ENCODE data around the gene PCK1.

PCK1 gene

DNA sequence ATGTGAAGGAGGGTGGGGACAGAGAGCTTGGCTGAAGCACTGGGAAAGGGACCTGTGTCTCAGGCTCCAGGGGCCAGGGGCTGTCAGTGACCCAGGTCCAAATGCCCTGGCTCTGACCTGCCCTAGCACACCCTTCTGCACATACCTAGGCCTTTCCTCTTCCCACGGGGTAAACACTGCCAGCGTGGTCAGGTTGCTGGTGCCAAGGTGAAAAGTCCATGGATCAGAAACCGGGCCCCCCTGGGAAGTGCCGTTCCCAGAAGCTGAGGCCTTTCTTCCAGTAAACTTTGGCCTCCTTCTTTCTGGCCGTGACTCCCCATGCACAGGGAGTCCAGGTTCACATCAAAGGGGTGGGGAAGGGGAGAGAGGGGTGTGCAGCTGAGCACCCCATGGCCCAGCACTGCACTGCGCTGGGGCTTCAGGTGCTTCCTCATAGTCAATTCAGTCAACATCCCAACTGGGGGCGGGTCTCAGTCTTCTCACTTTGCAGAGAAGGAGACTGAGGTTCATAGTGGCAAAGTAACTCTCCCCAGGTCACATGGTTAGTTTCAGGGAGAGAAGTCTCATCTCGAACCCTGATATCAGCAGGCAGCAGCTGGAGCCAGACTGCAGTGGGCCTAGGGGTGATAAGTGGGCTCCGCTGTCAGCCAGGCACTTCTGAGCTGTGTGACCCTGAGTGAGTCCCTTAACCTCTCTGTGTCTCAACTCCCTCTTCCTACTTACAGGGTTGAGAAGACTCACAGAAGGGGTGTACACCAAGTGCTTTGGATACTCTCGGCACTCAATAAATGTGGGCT is 17.0 kb downstream of the PCK1 start:
- DNase-seq: no peak

DNA sequence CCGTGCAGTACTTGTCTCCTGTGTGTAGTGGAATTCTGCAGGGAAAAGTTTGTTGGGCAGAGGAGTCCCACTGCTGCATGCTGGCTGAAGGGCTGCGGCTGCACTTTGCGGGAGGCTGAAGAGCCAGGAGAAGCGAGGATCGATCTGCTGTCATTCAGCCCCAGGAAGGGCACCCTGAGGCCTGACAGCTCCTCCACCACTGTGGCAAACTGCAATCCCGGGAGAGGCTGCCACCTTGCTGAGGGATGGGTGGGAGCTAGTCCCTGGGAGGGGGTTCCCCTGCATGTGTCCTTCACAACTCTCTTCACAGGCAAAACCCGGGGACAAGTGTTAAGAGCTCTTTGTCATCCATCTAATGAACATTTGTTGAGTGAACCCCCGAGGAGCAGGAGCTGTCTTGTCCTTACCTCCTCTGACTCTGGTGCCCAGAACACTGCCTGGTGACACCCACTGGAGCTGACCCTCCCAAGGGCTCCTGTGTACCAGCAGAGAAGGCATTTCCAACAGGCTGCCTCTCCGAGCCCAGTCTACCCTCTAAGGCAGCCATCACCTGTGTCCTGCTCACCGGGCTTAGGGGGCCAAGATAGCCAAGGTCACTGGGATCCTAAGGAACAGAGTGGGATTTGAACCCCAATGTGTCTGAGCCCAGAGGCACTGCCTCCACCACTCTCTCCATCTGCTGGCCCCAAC is 17.7 kb downstream of the PCK1 start:
- DNase-seq: no peak

DNA sequence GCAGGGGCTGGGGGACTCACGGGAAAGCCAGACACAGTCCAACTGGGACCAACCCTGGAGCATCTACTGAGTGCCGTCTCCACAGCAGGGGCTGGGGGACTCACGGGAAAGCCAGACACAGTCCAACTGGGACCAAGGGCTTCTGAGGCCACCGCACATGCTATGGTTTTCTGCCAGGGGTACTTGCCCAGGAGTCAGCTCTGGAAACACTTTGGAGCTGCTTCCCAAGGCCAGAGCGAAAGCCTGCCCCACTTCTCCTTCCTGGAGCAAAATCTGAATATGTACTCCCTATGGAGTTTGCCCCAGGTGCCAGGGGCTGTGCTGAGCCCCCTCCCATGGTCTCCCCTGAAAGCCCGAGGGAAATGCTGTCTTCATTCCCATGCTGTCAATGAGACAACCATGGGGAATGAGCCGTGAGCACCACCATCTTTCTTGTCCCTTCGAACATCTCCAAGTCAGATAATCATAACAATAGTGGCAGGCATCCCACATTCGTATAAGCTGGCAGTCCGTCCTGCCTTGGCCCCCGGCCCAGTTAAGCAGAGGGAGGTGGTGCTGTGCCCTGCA is 18.5 kb downstream of the PCK1 start:
- no peak for DNase-seq

DNA sequence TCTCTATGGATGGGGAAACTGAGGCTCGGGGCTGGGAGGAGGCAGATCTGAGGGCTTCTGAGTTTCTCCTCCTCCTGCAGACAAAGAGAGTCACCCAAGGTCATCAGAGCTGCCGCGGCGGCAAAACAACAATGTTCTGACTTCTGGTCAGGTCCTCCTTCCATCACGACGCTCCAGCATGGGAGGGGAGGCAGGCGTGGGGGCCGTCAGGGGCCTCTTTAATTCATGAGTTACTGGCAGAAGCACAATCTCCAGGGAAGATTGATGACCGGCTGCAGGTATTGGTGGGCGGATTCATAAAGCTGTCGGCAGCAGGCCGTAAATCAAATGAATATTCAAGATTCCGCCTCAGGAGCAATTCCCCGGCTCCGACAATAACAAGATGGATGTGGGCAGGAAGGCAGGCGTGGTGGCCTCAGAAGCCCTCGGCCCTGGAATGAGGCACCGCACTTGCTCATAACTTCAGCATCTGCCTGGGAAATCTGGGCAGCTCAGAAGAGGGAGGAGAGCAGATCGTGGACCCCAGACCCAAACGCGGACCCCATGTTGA is 19.1 kb downstream of the PCK1 start:
- DNase-seq: no peak

DNA sequence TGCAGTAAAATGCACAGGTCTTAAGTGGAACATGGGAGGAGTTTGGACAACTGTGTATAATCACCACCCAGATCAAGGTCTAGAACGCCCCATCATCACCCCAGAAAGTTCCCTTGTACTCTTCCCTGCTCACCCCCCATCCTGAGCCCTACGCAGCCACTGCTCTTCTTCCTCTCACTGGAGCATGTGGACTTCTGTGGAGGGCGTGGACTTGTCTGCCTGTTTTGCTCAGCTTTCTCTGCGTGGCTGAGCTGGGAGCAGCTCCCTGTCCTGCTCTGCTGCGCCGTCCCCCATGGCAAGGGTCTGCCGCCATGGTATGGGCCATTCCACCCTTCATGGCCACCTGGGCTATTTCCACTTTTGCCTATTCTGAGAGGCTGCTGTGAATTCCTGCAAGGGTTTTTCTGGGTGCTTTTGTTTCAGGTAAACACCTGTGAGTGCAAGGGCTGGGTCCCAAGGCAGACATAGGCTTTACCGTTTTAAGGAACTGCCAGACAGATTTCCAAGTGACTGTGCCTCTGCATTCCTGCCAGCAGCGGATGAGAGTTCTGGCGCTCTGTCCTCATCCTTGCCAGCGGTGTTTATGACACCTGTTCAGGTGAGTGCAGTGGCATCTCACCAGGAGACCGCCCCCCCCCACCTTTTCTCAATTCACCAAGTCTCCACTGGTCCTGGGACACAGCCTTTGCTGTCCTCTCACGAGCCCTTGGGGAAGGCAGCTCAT is 19.7 kb downstream of the PCK1 start:
- no peak for DNase-seq

DNA sequence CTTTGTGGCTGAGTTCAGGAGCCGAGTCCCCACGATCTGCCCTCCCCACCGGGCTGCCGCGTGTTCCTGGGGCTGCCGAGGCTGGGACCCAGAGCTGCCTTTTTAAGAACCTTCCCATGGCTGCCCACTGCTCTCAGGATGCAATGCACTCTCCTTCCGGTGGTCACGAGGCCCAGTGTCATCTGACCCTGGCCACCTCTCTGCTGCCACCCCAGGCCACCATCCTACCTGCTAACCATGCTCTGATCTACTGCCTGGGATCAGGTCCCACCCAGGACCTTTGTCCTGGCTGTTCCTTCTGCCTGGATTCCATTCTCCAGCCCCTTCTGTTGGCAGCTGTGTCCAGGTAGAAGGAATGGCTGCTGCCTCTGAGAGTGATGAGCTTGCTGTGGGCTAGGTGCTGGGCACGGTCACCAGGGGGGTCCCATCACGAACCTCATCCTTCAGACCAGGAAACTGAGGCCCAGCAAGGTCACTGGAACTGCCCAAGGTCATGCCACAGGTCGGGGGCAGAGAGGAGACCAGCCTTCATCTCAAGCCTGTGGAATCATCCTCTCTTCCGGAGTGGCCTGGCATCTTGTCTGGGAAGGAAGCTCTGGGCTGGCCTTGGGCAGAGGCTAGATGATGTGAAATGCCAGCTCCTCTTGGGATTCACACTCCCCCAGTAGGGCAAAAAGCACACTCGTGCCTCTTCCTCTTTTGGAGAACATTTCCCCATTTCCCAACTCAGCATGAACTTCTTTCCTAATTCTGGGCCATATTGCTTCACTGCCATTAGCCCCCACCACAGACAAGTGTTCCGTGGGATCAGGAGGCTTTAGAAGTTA is 20.5 kb downstream of the PCK1 start:
- DNase-seq: no peak

DNA sequence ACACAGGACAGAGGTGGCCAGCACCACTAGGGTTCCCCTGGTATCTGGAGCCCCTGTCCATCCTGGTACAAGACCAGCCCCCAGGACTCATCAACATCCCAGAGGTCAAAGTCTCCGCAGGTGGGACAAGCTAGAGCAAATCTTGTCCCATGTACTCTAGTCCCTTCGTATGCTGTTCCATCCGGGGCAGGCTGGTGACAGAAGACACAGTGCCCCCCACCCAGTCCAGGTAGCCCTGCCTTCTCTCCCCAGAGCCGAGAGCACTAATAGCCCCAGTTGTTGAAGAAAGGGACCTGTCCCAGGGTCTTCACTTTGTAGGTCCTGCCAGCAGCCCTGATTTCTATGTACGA is 21.1 kb downstream of the PCK1 start:
- no peak for DNase-seq

DNA sequence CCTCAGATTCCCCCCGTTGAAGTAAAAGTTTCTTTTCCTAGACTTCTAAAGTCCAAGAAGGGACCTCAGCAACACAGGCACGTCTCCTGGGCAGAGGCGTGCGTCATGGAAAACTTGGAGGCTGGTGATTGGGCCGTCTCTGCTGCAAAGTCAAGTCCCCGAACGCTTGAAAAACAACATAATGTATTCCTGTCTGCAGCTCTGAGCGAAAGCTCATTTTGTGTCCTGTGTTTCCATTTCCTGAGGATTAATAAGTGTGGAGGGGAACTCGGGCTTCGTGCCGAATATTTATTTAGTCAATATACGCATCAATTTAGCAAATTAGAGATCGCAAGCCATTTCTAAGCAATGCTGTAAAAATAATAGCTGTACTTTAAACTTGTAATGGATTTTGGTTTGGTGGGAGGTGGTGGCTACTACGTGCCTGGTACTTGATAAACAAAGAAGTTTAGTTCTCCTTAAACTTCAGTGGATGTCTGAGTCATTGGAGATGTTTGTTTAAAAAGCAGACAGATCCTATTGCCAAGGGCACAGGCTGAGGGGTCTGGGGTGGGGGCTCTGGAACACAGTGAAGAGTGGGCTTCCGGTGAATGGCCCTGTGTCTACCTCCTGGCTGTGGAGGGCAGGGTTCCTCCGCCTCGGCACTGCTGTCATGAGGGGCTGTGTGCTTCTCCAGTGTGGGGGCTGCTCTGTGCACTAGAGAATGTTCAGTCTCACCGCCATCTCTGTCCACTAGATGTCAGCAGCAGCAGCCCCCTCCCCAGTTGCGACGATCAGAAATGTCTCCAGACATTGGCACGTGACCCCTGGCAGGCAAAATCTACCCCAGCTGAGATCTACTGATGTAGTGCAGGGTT is 21.8 kb downstream of the PCK1 start:
- DNase-seq: no peak

DNA sequence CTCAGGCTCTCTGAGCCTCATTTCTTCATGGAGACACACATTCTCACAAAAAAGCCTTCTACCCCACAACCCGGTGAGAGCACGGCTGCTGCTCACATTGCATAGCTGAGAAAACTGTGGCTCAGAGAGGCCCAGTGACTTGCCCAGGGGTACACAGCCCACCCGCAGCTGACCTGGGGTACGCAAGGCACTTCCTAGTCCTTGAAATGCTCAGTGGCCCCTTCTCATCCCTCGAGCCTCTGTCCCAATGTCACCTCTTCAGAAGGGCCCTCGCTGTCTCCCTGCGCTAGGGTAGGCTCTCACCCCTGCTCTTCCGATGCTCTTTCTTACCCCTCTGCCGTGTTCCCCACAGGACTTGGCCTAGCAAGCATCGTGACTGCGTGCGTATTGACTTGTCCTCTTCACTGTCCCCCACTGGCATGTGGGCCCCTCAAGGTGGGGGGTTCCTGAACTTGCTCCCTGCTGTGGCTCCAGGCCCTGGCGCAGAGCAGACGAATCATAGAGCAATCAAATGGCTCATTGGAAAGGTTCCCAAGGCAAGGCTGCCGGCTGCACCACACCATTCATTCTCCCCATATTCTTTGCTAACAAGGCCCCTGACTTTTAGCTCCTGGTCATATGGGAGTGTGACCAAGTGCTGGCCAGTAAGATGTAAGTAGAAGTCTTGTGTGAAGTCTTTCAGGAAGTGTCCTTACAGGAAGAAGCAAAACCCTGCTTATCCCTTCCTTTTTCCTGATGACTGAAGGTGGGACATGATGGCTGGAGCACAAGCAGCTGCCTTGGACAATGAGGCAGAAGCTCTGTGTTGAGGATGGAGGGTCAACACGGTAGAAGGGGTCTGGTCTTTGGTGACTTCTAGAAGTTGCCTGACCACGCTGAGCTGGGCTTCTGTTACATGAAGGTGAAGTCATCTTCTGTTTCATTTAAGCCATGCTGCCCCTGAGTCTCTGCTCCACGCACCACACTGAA is 22.7 kb downstream of the PCK1 start:
- no peak for DNase-seq

DNA sequence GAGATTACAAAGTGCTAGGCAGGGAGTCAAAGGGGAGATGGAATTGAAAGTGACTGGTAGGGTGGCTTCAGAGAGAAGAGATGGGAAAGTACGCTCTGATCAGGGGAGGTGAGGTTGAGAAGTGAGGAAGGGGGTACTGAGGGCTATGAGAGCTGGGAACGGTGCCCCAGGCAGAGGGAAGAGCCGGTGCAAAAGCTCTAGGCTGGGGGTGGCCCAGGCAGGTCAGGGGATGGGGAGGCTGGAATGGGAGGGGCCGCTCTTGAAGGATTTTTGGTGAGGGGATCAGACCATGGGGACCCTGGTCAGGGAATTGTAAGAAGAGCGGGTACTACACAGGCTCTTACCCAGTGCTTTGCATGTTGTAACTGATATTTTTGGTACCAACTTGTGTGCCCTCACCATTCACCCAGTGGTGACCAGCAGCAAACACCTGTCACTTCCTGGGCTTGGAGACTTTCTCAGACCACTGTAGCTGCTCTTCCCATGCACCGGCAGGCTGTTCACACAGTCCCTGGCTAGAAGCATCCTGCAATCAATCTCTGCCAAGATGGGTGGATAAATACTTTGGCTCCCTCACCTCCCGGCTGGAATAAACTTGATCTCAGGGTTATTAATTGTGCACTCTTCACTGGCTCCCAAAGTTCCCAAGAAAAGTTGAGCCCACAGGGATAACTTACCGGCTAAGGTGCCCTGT is 24.0 kb downstream of the PCK1 start:
- DNase-seq: no peak

DNA sequence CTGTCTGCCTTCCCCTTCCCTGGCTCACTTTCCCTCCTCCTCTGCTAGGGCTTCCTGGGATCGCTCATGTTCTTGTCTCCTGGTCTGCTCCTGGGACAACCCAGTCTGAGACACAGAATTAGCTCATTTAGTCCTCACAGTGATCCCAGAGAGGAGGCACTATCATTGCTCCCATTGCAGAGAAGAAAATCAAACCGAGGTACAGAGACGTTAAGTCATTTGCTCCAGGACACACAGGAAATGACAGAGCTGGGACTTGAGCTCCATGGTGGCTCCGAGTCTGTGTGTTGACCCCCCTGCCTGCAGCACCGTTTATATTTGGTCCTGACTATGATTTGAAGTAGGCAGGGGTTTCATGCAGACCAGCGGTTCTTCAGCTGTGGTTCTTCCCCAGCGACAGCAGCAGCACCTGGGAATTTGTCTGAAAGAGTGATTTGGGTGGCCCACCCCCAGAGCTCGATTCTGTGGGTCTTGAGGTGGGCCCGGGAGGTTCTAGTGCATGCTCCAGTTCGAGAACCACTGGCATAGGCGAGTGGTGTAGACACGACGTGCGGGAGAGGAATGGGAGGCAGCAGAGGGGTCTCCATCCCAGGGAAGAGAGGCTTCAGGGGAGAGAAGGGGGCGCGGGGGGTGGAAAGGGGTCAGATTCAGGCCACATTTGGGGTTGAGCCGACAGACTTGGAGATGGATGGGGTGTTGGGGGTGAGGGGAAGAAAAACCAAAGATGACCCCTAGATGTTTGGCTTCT is 24.7 kb downstream of the PCK1 start:
- no peak for DNase-seq

DNA sequence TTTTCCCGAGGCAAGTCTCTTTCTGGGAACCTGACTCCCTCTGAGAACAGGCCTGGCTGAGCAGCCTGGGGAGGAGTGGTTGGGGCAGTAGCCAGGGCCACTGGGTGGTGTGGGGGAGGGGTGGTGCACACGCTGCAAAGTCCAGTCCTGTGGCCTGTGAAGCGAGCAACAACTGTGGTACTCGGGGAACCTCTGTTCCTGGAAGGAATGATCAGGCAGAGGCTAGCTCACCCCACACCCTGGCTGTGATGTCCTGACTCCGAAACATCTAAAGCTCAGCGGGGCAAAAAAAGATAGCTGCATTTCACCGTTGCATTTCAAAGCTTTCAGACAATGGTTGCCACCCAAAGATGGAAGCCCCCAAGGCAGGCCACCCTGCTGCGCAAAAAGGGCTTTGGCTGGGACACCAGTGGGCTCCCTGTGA is 25.5 kb downstream of the PCK1 start:
- no peak for DNase-seq

DNA sequence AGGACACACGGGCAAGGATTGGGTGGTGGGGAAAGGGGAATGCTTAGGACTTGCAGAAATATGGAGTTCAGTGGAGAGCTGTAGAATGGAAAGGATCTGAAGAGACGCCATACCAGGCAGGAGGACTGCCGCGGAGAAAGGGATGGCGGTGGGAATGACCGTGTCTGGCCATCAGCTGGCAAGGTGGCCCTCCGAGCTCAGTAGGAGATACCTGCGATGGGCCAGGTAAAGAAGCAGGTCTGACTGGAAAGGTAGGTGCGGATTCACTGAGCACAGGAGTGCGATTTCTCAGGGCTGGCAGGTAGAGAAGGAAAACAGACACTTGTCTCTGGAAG is 26.0 kb downstream of the PCK1 start:
- no peak for DNase-seq

DNA sequence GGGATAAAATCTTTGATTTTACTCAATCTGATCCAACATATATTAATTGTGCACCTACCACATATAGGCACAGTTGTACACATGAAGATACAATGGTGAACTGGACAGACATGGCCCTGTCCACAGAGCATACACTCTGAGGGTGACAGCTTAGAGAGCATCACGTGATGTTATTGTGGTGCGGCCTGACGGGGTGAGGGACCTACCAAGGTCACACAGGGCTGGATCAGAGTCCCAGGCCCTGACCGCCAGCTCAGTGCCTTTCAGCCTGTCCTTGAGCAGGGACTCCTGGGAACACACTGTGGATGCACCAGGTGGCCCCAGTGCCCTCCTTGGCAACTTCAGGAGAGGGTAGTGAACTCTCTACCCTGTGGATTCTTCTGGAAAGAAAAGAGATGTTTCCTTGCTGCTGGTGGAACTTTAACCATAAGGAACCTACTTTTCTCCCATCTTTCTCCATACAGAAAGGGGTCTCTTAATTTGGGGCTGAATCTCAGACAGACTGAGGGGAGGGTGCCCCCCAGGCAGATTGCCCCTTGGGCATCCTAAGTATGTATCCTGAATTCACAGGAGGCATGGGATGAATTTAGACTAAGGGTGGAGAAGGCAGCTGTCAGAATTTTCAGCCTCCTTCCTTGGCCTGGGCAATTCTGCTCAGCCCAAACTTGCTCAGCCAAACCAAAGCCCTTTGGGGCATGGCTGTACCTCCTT is 26.5 kb downstream of the PCK1 start:
- DNase-seq: no peak

DNA sequence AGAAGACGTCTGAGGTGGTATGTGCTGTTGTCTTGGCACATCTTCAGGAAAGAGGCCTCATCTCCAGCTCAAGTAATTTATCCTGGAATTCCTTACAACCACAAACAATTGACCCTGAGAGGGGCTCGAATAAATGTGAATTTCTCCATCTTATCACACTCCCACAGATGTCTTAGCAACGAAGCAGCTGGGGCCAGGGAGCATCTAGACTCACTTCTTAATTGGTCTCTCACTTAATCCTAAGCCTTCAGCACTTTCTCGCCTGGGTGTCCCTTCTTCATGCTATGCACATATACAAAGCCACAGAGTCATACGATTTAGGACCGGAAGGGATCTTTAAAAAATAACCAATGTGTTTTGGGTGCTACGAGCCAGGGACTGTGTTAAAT is 27.1 kb downstream of the PCK1 start:
- DNase-seq: no peak

DNA sequence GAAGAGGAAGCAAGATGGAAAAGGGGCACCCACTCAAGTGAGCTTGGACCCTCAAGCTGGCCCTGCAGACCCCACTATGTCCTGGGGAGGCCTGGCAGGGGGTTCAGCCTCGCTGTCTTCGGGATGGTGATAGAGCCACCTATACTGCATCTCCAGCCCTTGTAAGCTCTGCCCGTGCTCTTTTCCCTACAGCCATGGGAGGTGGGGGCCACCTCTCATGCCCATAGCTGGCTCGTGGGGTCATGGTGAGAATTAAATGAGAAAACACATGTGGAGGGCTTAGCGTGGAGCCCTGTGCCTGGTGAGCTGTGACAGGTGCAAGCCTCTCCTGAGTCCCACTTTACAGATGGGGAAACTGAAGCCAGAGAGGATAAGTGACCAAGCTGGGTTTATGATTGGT is 27.7 kb downstream of the PCK1 start:
- no peak for DNase-seq

DNA sequence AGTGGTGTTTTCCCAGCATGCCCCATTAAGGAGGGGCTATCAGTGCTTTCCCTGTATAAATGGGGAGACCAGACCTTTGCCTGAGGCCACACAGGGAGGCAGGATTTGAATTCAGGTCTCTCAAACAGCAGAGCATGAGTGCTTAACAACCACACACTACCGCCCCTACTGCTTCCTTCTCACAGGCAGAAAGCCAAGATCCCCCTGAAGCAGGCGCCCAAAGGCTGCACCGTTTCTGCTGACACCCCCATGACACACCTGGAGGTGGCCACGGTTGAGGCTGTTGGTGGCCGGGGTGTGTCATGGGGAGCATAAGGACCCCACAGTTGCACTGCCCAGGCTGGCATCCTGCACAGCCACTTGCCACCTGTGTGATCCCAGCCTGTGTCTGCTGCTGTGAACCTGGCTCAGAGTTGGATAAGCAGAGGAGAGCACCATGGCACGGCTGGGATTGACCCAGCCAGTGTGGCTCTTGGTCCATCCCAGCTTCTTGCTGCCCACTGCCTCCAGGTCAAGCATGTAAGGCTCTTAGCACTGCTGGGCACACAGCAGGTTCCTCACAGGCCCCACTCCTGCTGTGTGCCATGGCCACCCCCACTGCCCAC is 28.3 kb downstream of the PCK1 start:
- DNase-seq: no peak

All from stimulated activated CD4-positive, alpha-beta T cell treated with anti-CD3 and anti-CD28 coated beads, Interleukin-12 subunit alpha, Interleukin-12 subunit beta, amount 100 ng/mL, for 4 hours (primary cell).